ENCODE data around the gene TNS3. TPM values are rescaled to one million over a fixed set of nuclear protein-coding genes. Genes with fewer than 3 reads are reported as not detected.
"Not testable (repeated sequence)": the region's sequence is repeated elsewhere in the genome, so short reads cannot be mapped to it uniquely, and the experiment has no call there.

Gene TNS3
- total RNA-seq, 1 donor from 2014 or later = 30.3 TPM

DNA sequence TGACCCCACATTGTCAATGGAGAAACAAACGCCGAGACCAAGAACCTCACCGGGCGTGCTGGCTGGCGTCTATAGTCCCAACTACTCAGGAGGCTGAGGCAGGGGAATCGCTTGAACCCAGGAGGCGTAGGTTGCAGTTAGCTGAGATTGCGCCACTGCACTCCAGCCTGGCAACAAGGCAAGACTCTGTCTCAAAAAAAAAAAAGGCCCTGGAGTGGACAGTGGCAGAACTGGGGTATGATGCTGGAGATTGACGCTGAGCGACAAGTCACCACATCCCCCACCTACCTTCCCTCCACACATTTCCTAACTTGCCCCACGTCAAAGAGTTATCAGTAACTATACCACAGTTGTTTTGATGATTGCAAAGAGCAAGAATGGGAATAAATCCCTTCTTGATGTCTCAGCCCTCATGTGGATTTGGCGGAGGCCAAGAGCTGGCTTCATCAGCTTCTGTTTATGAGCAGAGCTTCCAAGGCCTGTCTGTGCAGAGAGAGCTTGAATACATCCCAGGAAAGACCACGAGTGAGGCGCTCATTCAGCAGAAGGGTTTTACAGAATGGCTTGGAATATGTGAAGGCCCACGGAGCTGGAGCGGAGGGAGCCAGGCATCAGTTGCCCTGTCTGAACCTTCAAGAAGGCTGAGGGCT, 28.0 kb upstream of the TNS3 start:
- Mint-ChIP-seq H3K27ac (no peak overlapping the region), H3K9me3 (no peaks in the 10 kb centered on the region), H3K27me3 (no peaks in the 10 kb centered on the region), H3K4me3 (no peak overlapping the region), H3K4me1 (peaks cover 2% of the 10 kb centered on the region), H3K36me3 (ENCODE audit: low read depth) (no peaks in the 10 kb centered on the region)
- ChIA-PET POLR2A (interaction anchor here (0.7 kb wide), 1 partner anchor 18 kb away, joined by 4 read pairs; no protein-coding TSS in a partner anchor), CTCF (no interaction called here)
- DNase-seq = no peak
- no peak for ATAC-seq (ENCODE audit: low read depth)
- TF ChIP-seq CTCF (IDR thresholded peaks at IDR 0.05) = no peak
- intact Hi-C loops (cut with micrococcal nuclease) = no loop called here

- H3K4me3 Mint-ChIP-seq; POLR2A ChIA-PET; CTCF ChIA-PET; H3K27ac Mint-ChIP-seq; H3K9me3 Mint-ChIP-seq; H3K27me3 Mint-ChIP-seq; H3K36me3 Mint-ChIP-seq (ENCODE audit: low read depth); ATAC-seq (ENCODE audit: low read depth); intact Hi-C loops (cut with micrococcal nuclease); DNase-seq: not testable (repeated sequence)
- peaks cover 26% of the 10 kb centered on the region for H3K4me1 Mint-ChIP-seq
Measured at GRCh38 chr7:47606593-47607046, 24.7 kb upstream of the TNS3 start.

DNA sequence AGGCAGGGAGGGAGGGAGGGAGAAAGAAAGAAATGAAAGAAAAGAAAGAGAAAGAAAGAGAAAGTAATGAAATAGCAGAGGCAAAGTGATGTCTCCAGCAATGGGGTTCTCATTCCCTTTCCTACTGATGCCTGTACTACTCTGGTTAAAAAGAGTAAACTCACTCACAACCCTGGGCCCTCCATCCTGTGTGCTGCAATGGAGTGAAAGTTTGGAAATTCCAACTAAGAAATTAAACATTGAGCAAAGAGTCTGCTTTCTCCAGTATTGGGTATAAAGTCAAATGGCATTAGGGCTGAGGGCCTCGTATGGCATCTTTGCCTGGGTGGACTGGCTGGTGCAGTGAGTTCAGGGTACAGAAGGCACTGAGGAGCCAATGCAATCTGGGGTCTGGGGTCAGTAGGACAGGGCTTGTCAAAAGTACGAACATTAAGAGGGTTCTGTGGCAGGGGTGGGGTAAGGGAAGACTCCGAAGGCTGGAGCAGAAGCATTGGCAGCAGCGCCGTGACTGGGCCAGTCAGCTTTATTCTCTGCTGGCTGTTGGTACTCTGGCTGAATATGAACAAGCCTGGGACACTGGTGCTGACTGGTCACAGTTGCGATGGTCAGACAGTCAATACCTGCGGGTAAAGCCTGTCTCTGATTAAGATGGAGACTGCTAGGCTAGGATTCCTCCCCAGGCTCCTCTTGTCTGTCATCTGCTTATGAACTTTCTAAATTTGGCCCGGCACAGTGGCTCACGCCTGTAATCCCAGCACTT, 24.1 kb upstream of the TNS3 start:
- ATAC-seq (ENCODE audit: low read depth) (no peak), DNase-seq (no peak)
- H3K4me3 Mint-ChIP-seq = no peak overlapping the region
- intact Hi-C loops (cut with micrococcal nuclease) = no loop called here
- H3K27me3 Mint-ChIP-seq = no peaks in the 10 kb centered on the region
- CTCF ChIA-PET = no interaction called here
- POLR2A ChIA-PET = no interaction called here
- TF ChIP-seq CTCF (IDR thresholded peaks at IDR 0.05) = no peak
- peaks cover 32% of the 10 kb centered on the region for H3K4me1 Mint-ChIP-seq
- no peaks in the 10 kb centered on the region for H3K9me3 Mint-ChIP-seq
- H3K27ac Mint-ChIP-seq = no peak overlapping the region
- H3K36me3 Mint-ChIP-seq (ENCODE audit: low read depth) = no peaks in the 10 kb centered on the region

GRCh38 chr7:47604496-47604890, 22.6 kb upstream of the TNS3 start:
- no peak overlapping the region for H3K27ac Mint-ChIP-seq
- H3K9me3 Mint-ChIP-seq = no peaks in the 10 kb centered on the region
- ChIA-PET POLR2A (no interaction called here), CTCF (no interaction called here)
- no peak for ATAC-seq (ENCODE audit: low read depth)
- DNase-seq = no peak
- peaks cover 47% of the 10 kb centered on the region for H3K4me1 Mint-ChIP-seq
- H3K27me3 Mint-ChIP-seq = no peaks in the 10 kb centered on the region
- H3K4me3 Mint-ChIP-seq = no peak overlapping the region
- intact Hi-C loops (cut with micrococcal nuclease) = loop anchor here (5.0 kb wide), 1 partner anchor 203 kb away; no protein-coding TSS in a partner anchor
- TF ChIP-seq CTCF (IDR thresholded peaks at IDR 0.05) = no peak
- no peaks in the 10 kb centered on the region for H3K36me3 Mint-ChIP-seq (ENCODE audit: low read depth)

- DNase-seq; H3K27ac Mint-ChIP-seq; H3K27me3 Mint-ChIP-seq; POLR2A ChIA-PET; H3K4me3 Mint-ChIP-seq; H3K36me3 Mint-ChIP-seq (ENCODE audit: low read depth); CTCF ChIA-PET; ATAC-seq (ENCODE audit: low read depth); H3K9me3 Mint-ChIP-seq: not testable (repeated sequence)
- intact Hi-C loops (cut with micrococcal nuclease) = loop anchor here (5.0 kb wide), 1 partner anchor 204 kb away; no protein-coding TSS in a partner anchor
- peaks cover 49% of the 10 kb centered on the region for H3K4me1 Mint-ChIP-seq
Measured at GRCh38 chr7:47603514-47604255, 21.8 kb upstream of the TNS3 start.

All from activated B cell treated with CpG ODN at 0.5 μM for 24 hours (primary cell).